Stimulated activated CD8-positive, alpha-beta memory T cell treated with anti-CD3 and anti-CD28 coated beads, Interleukin-15, amount 100 ng/mL, for 24 hours (primary cell): ENCODE data around the gene SPINDOC.
A peak's percentile ranks its signal among the peaks of the same experiment; 100 is the strongest.
"Not testable (repeated sequence)": the region's sequence is repeated elsewhere in the genome, so short reads cannot be mapped to it uniquely, and the experiment has no call there.

ENCODE experiments used
- DNase-seq: peaks from one replicate; pipeline ENCODE4 v3.0.0-alpha.2; 2020; ENCODE audit warnings: low read depth

Gene SPINDOC

DNA sequence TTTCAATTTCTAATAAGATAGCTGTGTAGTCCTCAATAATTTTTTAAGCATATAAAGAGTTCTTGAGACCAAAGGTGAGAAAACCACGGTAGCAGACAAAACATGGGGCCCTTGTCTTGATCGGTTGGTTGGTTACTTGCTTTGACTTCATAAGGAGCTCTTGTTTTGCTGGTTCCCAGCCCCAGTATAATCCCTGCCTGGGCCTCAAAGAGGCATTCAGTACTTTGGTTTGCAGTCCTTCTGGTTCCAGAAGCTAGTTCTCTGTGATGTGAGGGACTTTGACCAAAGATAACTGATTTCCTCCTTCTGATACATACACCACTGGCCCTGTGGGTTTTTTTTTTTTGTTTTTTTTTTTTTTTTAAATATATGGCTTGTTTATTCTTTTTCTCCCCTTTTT is 42.7 kb downstream of the SPINDOC start:
- no peak for DNase-seq

- no peak for DNase-seq
Measured at GRCh38 chr11:63858628-63859550, 45.6 kb downstream of the SPINDOC start.

DNA sequence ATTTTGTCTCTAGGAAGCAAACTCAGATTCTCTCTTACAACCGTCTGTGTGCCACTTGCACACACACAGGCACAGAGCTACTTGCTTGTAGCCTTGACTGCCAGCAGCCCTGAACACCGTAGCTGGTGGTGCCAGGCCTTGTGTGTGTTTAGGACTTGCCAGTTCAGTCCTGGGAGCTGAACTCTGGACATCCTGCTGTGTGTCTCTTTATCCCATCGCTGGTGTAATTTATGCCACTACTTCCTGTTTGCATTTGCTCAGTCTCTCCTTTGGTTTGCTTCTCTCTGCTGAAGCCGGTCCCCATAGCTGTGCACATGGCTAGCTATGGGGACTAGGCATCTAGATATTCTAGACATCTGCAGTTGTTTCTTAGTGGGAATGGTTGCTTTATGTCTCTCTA is 49.7 kb downstream of the SPINDOC start:
- no peak for DNase-seq

GRCh38 chr11:63863620-63864019 is 50.4 kb downstream of the SPINDOC start:
- not testable (repeated sequence) for DNase-seq

GRCh38 chr11:63866211-63866610 is 53.0 kb downstream of the SPINDOC start:
- DNase-seq = peak; percentile 22

- DNase-seq = no peak
Measured at GRCh38 chr11:63867511-63867910, 54.3 kb downstream of the SPINDOC start.

DNA sequence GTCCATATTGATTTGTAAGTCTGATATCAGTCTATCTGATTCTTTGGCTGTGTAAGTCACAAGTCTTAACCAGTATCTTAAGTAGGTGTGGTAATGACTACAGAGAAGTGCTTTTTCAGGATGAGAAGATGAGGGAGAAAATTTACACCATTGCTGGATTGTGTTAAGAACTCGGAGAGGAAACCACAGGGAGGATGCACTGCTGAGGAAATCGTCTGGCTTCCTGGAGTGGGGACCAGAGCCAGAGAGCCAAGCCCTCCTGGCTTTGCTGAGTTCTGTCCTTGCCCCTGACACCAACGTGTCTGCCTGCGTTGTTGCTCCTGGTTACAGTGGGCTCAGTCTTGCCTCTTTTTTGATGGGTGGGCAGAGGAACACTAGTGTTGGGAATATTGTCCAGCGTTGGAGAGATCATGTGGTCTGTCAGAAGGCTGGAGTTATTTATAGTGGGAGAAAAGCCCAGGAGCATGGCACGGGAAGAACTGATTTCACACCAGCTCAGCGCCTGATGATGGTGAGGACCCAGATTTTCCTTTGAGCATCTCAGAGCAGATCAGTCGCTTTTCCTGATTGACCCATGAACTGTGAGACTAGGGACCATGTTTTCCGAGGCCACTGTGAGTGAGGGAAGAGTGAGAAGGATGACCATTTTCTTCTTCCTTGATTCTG is 55.3 kb downstream of the SPINDOC start:
- DNase-seq = no peak

GRCh38 chr11:63869171-63869591 is 55.9 kb downstream of the SPINDOC start:
- no peak for DNase-seq

GRCh38 chr11:63869683-63870082 is 56.4 kb downstream of the SPINDOC start:
- no peak for DNase-seq

GRCh38 chr11:63870351-63871140 is 57.3 kb downstream of the SPINDOC start:
- DNase-seq = no peak

- DNase-seq = no peak
Measured at GRCh38 chr11:63871962-63872799, 58.9 kb downstream of the SPINDOC start.

- no peak for DNase-seq
Measured at GRCh38 chr11:63872800-63873197, 59.5 kb downstream of the SPINDOC start.

DNA sequence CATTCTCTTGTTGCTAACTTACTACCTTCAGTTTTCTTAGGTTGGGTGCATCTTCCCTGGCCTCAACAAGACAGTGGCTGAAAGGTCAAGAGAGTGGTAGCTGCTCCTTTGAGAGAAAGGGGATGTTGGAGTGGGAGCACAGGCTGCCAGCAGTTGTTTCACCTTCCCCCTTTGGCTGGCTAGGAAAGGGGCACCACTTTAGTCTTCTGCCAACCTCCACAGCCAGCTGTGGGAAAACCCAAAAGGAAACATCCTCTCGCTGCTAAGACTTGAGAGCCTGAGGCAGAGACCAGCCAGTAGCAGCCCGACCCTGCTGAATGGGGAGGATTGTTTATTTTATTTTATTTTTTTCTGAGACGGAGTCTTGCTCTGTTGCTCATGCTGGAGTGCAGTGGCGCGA is 60.1 kb downstream of the SPINDOC start:
- no peak for DNase-seq

DNA sequence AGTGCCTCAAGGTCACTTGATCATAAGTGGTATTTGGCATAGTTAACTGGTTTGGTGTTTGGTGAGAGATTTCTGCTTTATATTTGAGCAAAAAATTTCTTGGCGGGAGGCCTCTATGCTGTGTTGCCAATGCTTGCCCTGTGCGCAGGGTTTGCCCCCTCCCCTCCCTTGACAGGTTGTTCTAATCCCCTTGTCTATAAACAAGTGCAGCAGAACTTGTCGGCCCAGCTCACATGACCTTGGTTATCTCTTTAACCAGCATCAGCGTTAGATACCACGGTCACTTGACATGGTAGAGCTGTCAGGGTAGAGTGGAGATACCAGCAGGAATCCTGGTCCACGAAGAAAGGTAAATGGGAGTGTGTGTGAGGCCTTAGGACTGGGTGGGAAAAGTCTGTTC is 61.3 kb downstream of the SPINDOC start:
- DNase-seq = no peak

GRCh38 chr11:63875506-63876065 is 62.3 kb downstream of the SPINDOC start:
- no peak for DNase-seq

DNA sequence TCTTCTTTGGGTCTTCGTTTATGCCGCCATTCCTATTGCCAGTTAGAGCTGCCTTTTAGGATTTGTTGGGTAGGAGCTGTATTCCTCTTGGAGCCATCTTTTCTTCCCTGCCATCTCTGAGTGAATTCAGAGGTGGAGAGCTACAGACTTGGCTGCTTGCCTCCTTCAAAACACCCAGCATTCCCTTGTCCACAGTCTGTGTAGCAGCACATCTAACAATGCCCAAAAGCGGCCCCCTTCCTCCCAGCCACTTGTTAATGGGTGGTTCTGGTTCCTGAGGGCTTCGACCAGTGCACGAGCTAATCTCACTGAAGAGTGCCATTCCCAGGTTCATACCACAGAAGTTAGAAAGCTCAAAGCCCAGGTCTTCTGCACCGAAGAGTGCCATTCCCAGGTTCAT is 63.4 kb downstream of the SPINDOC start:
- DNase-seq = no peak
